ENCODE measurements around the gene WDR75.

Gene WDR75

DNA sequence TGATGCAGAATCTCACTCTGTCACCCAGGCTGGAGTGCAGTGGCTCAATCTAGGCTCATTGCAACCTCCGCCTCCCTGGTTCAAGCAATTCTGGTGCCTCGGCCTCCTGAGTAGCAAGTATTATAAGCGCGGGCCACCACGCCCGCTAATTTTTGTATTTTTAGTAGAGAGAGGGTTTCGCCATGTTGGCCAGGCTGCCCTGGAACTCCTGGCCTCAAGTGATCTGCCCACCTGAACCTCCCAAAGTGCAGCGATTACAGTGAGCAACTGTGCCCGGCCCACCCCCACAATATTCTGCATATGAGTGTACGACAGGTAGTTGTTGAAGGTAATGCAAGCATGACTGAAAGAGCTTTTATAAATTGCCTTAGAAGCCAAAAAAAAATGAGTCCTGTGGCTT, 1.2 kb downstream of the WDR75 start:
- Mint-ChIP-seq H3K9me3 (no peaks in the 10 kb centered on the region), H3K27ac (no peak overlapping the region)
- TF ChIP-seq, protein P1, sequence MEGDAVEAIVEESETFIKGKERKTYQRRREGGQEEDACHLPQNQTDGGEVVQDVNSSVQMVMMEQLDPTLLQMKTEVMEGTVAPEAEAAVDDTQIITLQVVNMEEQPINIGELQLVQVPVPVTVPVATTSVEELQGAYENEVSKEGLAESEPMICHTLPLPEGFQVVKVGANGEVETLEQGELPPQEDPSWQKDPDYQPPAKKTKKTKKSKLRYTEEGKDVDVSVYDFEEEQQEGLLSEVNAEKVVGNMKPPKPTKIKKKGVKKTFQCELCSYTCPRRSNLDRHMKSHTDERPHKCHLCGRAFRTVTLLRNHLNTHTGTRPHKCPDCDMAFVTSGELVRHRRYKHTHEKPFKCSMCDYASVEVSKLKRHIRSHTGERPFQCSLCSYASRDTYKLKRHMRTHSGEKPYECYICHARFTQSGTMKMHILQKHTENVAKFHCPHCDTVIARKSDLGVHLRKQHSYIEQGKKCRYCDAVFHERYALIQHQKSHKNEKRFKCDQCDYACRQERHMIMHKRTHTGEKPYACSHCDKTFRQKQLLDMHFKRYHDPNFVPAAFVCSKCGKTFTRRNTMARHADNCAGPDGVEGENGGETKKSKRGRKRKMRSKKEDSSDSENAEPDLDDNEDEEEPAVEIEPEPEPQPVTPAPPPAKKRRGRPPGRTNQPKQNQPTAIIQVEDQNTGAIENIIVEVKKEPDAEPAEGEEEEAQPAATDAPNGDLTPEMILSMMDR (IDR thresholded peaks at IDR 0.05; ENCODE audit: unreplicated experiment in 3 of 3): no peak

DNA sequence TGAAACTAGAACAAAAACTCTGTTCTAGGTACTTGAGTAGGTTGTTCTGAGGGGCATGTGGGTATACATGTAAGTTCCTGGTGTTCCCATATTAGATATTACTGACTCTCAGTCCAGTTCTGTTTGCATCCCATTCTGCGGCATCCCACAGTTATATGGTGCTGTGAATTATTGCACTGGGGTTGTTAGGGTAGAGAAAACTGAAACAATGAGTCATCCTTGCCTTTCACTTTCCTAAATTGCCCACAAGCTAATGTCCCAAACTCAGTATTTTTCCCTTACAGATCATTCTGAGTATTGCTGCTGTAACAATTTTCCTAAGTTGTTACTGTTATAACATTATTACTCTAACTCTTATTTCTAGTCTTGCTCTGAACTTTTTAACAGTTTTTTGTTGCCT, 3.0 kb downstream of the WDR75 start:
- peaks cover 5% of the 10 kb centered on the region for H3K4me1 Mint-ChIP-seq
- H3K4me3 Mint-ChIP-seq: no peak overlapping the region
- H3K27ac Mint-ChIP-seq: no peak overlapping the region
- TF ChIP-seq, protein P1 (IDR thresholded peaks at IDR 0.05; ENCODE audit: unreplicated experiment in 3 of 3): no peak
- peaks cover 13% of the 10 kb centered on the region for H3K36me3 Mint-ChIP-seq (ENCODE audit: low read depth)
- no peaks in the 10 kb centered on the region for H3K9me3 Mint-ChIP-seq
- no peaks in the 10 kb centered on the region for H3K27me3 Mint-ChIP-seq (ENCODE audit: low read depth)

More for the DNA sequence above, 1.2 kb downstream of the WDR75 start:
- H3K27me3 Mint-ChIP-seq (ENCODE audit: low read depth): no peaks in the 10 kb centered on the region
- peaks cover 5% of the 10 kb centered on the region for H3K4me1 Mint-ChIP-seq
- H3K4me3 Mint-ChIP-seq: no peak overlapping the region
- H3K36me3 Mint-ChIP-seq (ENCODE audit: low read depth): no peaks in the 10 kb centered on the region

- peaks cover 33% of the 10 kb centered on the region for H3K36me3 Mint-ChIP-seq (ENCODE audit: low read depth)
- no peaks in the 10 kb centered on the region for H3K9me3 Mint-ChIP-seq
- H3K27ac Mint-ChIP-seq: no peak overlapping the region
- H3K4me1 Mint-ChIP-seq: no peaks in the 10 kb centered on the region
- H3K27me3 Mint-ChIP-seq (ENCODE audit: low read depth): no peaks in the 10 kb centered on the region
- no peak overlapping the region for H3K4me3 Mint-ChIP-seq
- TF ChIP-seq, protein P1 (IDR thresholded peaks at IDR 0.05; ENCODE audit: unreplicated experiment in 3 of 3): no peak
Measured at GRCh38 chr2:189446780-189447179, 5.5 kb downstream of the WDR75 start.

- Mint-ChIP-seq H3K36me3 (ENCODE audit: low read depth) (peaks cover 65% of the 10 kb centered on the region), H3K4me1 (peaks cover 6% of the 10 kb centered on the region), H3K27ac (peak overlapping the region; percentile 25 to 63 (median 33)), H3K27me3 (ENCODE audit: low read depth) (no peaks in the 10 kb centered on the region), H3K9me3 (no peaks in the 10 kb centered on the region), H3K4me3 (no peak overlapping the region)
- TF ChIP-seq, protein P1 (IDR thresholded peaks at IDR 0.05; ENCODE audit: unreplicated experiment in 3 of 3): no peak
Measured at GRCh38 chr2:189454009-189454408, 12.7 kb downstream of the WDR75 start.

DNA sequence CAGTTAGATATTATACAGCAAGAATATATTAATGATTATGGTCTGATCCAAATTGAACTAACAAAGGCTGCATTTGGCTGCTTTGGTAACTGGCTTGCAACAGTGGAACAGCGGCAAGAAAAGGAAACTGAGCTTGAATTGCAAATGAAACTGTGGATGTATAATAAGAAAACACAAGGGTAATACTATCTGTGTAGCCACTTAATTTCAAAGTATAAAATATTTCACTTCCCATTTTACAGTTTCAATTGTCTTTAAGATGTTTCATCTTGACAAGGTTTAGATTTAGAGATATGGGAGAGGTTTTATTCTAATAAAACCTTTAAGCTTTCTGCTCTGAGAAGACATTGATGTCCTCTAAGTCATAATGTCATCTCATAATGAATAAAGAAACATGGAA, 23.8 kb downstream of the WDR75 start:
- H3K36me3 Mint-ChIP-seq (ENCODE audit: low read depth): peaks cover 71% of the 10 kb centered on the region
- H3K4me3 Mint-ChIP-seq: no peak overlapping the region
- peak overlapping the region in 1 of 3 experiments; percentile 26 for H3K27ac Mint-ChIP-seq
- TF ChIP-seq, protein P1 (IDR thresholded peaks at IDR 0.05; ENCODE audit: unreplicated experiment in 3 of 3): no peak
- H3K4me1 Mint-ChIP-seq: no peaks in the 10 kb centered on the region
- no peaks in the 10 kb centered on the region for H3K9me3 Mint-ChIP-seq
- H3K27me3 Mint-ChIP-seq (ENCODE audit: low read depth): no peaks in the 10 kb centered on the region

DNA sequence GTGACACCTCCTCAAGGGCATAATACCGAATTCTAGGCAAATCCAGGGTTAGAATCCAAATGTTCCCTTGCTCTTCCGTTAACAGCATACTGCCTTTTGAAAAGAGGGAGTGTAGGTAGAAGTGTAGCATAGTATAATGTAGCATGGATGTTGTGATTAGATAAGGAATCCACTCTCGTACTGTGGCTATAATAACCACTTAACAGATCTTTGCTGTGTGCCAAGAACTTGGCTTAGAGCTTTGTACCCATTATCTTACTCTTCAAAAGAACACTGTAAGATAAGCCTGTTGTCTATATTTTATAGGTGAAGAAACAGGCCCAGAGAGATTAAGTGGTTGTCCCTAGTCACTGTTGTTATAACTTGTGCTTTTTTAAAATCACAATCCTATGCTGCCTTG, 24.2 kb downstream of the WDR75 start:
- Mint-ChIP-seq H3K9me3 (no peaks in the 10 kb centered on the region), H3K4me3 (no peak overlapping the region), H3K27me3 (ENCODE audit: low read depth) (no peaks in the 10 kb centered on the region), H3K4me1 (no peaks in the 10 kb centered on the region), H3K27ac (peak overlapping the region in 1 of 3 experiments; percentile 26), H3K36me3 (ENCODE audit: low read depth) (peaks cover 70% of the 10 kb centered on the region)
- TF ChIP-seq, protein P1 (IDR thresholded peaks at IDR 0.05; ENCODE audit: unreplicated experiment in 3 of 3): no peak

All from nephron (organoid).